IPS-NIHi11 (cell line): ENCODE results near the gene SYNE4.
"Not testable (repeated sequence)": the region's sequence is repeated elsewhere in the genome, so short reads cannot be mapped to it uniquely, and the experiment has no call there.

Experiments
- DNase-seq: peaks from one replicate; pipeline ENCODE4 v3.0.0; 2012; ENCODE audit warnings: mixed read lengths, low spot score

Gene SYNE4, protein sequence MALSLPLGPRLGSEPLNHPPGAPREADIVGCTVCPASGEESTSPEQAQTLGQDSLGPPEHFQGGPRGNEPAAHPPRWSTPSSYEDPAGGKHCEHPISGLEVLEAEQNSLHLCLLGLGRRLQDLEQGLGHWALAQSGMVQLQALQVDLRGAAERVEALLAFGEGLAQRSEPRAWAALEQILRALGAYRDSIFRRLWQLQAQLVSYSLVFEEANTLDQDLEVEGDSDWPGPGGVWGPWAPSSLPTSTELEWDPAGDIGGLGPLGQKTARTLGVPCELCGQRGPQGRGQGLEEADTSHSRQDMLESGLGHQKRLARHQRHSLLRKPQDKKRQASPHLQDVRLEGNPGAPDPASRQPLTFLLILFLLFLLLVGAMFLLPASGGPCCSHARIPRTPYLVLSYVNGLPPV

DNA sequence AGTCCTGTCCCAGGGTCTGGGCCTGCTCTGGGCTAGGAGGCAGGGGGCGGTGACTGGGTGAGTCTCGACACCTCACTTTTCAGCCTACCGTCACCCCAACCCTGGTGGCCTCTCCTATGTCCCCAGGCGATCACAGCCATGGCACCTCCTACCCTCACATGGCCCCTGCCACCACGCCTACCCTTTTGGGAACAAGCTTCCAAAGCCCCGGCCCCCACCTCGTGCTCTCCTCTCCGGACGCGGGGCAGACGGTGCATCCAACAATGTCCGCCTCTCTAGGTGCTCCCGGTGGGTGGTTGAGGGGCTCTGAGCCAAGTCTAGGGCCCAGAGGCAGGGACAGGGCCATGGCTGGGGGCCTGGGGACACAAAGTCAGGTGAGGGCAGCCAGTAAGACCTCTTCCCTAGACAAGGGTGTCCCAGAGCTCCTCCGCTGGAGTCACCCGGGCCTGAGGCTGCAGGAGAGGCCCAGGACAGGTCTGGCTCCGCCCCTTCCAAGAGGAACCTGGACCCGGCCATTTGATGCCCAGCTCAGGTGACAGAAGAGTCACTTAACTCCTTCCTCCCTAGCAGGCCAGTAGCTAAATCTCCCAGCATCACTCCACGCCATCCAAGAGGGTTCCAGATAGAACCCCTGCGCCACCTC lies at the start of gene SYNE4:
Gene SYNE4 (minus strand): TSS at position 478 of the 643 bp plus-strand sequence. CDS start 132 bp downstream, at position 346.
- DNase-seq: peak; percentile 90

DNA sequence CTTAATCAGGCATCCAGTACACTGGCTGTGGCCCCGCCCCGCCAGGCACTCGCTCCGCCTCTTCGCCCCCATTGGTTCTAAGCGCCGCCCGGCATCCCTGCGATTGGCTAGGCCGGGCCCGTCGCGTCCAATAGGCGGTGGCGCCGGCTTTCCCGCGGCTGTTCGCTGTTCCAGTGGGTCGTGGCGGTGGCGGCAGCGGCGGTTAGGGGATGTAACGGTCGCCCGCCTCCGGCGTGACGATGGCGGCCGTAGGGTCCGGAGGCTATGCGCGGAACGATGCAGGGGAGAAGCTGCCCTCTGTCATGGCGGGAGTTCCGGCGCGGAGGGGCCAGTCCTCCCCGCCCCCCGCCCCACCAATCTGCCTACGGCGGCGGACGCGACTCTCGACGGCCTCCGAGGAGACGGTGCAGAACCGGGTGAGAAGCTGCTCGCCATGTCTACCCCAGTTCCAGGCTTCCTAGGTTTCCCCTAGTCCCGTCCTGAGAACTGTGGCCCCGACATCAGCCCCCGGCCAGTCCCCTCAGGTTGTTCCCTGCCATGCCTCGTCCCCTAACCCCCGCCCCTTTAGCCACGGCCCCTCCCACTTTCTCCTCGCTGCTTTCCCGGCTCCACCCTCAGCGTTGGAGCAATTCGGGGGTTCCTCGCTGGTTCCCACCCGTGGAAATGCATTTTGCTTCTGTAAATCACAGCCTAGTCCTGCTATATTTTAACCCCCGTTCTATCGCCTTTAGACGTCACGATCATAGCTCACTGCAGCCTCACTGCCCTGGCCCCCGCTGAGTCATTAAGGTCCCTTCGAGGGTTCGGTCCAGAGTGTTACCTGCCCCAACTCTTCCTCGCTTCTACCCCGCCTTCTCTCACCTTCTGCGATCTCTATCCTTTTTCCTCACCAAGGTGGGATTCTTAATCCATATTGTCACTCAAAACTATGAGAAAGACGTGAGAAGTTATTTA lies 46.4 kb upstream of the SYNE4 start, which contains the start of gene WDR62:
Gene WDR62 (plus strand): TSS at position 165 of the 954 bp plus-strand sequence. CDS start 75 bp downstream, at position 240.
- DNase-seq: peak; percentile 98

DNA sequence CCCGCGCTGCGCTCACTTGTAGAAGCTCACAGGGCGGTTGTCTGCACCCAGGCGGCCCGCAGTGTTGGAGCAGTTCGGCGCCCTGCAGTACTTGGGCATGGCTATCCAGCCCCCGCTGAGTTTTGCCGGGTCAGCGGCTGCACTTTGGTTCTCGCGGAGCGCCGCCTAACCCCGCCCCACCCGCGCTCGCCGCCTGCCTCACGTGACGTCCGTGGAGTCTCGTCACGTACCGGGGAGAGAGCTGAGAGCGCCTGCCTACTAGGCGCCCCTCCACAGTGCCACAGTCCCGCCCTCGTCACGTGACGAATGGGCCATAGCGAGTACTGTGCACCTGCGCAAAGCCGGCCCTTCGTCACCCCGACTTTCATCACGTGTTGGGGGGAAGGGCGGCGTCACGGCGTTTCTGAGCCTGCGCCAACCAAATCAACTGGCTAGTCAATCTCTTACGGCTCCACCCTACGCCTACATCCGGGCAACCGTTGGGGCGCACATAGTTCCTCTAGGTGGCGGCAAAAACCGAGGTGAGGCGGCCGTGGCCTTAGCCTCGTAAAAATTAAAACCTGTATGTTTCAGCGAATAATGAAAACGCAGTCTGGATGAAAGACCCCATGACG lies 45.6 kb upstream of the SYNE4 start, which contains the start of gene THAP8:
Gene THAP8 (minus strand): TSS at position 167 of the 614 bp plus-strand sequence. CDS start 68 bp downstream, at position 99.
- DNase-seq: peak; percentile 95

DNA sequence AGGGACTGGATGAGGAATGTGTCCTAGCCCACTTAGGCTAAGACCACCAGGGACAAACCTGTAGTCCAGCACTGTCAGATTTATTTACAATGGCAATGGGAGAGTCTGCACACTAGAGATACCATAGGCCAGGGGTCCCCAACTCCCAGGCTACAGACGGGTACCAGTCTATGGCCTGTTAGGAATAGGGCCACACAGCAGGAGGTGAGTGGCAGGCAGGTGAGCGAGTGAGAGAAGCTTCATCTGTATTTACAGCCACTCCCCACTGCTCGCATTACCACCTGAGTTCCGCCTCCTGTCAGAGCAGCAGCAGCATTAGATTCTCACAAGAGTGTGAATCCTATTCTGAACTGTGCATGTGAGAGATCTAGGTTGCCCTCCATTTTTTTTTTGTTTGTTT lies 43.0 kb upstream of the SYNE4 start:
- DNase-seq: no peak

DNA sequence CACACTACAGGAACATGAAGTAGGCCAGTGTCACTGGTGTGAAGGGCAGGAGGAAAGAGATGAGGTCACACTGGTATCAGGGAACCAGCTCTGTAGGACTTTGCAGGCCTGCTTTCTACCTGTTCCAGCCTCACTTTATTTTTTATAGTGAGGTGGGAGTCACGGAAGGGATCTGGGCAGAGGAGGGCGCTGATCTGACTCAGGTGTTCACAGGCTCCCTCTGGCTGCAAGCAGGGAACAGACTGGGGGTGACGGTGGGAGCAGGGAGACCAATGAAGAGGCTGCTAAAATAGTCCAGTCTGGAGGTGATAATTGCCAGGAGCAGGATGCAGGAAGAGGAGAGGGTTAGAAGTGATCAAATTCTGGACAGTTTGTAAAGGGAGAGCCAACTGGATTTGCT lies 42.6 kb upstream of the SYNE4 start:
- peak; percentile 72 for DNase-seq

DNA sequence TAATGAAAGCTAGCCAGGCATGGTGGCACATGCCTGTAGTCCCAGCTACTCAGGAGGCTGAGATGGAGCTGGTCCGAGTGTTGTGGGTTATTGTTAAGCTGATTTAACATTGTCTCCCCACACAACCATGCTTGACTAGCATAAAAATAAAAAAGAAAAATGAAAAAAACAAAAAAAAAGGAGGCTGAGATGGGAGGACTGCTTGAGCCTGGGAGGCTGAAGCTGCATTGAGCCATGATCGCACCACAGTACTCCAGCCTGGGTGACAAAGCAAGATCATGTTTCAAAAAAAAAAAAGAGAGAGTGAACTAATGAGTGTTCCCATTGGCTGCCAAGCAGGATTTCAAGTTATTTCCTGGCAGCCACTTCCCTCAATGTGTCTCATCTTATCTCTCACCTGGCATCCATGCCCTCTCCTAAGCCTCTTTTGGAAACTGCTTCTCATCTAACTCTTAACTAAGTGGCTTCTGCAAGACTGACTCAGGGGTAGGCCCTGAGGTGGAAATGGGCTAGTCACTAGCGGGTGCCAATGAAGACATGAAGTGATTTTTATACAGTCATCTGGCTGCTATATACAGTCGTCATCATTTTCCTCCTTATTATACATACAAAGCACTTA lies 40.6 kb upstream of the SYNE4 start:
- no peak for DNase-seq

DNA sequence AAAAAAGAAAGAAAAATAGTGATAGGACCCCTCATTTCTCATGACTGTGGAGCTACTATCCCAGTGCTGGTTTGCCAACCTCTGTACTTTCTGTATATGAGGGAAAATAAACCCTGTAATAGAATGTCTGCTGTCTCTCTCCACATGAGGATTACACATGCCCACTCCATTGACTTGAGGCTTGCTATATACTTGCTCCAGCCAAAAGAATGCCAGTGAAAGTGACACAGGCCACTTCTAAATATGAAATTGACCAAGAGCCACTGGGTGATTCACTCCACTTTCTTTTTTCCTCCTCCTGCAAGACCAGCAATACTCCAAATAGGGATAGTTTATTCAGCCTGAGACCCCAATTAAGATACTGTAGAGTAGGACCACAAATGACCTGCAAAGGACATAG lies 39.2 kb upstream of the SYNE4 start:
- no peak for DNase-seq

DNA sequence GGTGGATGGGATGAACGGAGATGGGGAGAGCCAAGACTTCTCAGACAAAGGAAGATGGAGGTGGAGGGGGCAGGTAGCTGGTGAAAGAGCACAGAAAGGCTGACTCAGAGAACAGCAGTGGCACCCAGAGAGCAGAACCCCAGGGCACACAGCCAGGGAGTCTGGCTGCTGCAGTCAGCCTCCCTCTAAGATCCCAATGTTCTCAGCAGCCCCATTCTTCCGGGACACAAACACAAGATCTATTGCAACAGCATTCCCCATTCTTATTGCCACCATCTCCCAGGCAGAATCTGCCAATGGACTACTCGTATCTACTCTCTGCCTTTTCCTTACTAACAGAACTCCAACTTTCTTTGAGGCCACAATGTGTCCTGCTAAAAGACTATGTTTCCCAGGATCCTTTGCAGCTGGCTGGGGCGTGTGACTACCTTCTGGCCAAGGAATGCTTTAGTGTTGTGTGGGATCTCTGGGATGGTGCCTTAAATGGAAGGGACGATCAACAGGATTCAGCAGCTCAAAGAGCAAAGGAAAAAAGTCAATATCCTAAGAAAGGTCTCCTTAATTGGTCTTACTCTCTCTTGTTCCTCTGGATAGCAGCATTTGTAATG lies 37.9 kb upstream of the SYNE4 start:
- DNase-seq: no peak

DNA sequence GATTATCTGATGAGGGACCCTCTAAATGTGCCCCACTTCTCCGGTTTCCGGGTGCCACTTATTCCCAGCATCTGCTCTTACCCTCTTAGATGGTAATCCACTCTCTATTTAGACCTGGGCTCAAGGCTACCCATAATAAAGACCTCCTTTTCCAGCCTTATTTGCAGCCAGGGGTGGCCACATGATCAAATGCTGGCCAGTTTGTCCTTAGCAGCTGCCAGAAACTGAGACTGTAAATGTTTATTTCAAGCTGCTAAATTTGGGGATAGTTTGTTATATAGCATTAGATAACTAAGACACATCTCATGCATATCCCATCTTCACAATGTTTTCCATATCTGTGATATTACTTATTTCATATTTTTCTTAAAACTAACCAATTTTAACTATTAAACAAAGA lies 35.3 kb upstream of the SYNE4 start:
- no peak for DNase-seq

DNA sequence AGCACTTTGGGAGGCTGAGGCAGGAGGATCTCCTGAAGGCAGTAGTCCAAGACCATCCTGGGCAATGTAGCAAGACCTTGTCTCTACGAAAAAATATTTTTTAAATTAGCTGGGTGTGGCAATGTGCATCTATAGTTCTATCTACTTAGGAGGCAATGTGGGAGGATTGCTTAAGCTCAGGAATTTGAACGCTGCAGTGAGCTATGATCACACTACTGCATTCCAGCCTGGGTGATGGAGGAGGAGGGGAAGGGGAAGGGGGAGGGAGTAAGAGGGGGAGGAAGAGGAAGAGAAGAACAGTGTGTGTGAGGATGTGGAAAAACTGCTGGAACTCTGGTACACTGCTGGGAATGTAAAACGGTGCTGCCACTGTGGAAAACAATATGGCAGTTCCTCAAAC lies 33.2 kb upstream of the SYNE4 start:
- DNase-seq: no peak

DNA sequence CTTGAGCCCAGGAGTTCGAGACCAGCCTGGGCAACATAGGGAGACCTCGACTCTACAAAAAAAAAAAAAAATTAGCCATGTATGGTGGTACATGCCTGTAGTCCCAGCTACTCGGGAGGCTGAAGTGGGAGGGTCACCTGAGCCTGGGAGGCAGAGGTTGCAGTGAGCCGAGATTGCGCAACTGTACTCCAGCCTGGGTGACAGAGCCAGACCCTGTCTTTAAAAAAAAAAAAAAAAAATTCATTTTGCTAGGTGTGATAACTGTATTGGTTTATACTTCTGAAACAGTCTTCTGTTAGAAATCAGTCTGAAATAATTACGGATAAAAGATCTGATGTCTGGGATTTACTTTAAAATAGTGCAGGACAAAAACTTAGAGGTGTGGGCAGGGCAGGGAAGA lies 32.5 kb upstream of the SYNE4 start:
- DNase-seq: not testable (repeated sequence)

DNA sequence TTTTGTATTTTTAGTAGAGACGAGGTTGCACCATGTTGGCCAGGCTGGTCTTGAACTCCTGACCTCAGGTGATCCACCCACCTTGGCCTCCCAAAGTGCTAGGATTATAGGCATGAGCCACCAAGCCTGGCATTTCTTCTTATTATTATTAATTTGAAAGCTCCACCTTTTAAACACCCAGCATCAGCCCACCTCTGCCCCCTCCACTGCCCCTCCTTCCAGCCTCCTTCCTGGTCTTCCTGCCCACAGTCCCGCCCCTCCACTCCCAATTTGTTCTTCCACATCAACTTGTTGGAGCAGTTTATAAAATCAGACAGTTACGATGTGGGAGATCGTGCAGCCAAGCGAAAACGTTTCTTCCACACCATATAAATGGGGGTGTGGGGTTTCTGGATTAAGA lies 31.9 kb upstream of the SYNE4 start:
- no peak for DNase-seq

DNA sequence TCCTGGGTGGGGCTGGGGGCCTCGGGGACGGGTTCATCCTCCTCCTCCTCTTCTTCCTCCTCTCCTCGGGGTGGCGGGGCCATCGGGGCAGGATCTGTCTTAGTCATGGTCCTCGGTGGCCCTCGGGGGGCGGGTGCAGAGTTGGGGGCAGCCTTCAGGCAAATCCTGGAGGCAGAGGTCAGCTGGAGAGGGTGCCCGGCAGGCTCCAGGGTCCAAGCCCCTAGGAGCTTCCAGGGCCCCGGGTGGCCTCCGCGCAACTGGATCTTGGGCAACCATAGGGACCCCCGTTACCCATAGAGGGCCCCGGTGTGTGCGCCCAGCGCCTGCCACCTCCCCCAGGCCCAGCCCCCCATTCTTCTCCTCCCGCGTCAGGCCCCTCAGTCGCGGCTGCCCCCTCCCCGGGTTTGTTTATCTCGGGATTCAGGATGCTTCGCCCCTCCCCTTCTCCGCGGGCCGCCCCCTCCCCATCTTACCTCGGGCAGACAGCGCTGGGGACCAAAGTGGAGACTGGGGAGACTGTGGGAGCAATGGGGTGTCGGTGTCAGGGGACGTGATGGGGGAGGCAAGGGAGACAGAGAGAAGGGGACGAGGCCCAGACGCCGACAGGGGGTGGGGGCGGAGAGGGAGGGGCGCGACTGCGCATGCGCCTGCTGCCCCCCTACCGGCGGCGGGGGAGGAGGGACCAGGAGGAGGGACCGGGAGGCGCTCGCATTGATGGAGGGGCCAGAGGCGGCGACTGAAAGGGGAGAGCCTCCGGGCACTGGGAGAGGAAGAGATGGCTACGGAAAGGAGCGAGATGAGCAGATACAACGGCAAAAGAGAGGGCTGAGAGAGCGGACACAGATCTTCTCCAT lies 23.9 kb upstream of the SYNE4 start, which contains the start of gene CLIP3:
Gene CLIP3 (minus strand): TSS at position 623 of the 854 bp plus-strand sequence. CDS start 516 bp downstream, at position 107.
- peak; percentile 99 for DNase-seq

DNA sequence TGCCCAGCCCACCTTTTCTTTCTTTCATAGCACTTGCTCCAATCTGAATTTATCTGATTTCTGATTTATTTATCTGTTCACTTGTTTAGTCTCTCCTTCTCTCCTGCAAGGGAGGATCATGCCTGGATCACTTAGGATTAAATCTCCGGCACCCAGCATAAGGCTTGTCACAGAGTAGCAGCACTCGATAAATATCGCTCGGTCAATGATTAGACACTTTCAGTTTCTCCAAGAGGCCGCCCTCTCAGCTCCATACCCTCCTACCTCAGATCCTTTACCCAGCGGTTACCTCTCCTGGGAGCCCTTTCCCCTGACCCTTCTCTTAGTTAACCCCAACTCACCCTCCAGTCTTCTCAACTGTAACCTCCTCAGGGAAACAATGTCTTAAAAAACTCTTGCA lies 22.7 kb upstream of the SYNE4 start:
- DNase-seq: no peak

DNA sequence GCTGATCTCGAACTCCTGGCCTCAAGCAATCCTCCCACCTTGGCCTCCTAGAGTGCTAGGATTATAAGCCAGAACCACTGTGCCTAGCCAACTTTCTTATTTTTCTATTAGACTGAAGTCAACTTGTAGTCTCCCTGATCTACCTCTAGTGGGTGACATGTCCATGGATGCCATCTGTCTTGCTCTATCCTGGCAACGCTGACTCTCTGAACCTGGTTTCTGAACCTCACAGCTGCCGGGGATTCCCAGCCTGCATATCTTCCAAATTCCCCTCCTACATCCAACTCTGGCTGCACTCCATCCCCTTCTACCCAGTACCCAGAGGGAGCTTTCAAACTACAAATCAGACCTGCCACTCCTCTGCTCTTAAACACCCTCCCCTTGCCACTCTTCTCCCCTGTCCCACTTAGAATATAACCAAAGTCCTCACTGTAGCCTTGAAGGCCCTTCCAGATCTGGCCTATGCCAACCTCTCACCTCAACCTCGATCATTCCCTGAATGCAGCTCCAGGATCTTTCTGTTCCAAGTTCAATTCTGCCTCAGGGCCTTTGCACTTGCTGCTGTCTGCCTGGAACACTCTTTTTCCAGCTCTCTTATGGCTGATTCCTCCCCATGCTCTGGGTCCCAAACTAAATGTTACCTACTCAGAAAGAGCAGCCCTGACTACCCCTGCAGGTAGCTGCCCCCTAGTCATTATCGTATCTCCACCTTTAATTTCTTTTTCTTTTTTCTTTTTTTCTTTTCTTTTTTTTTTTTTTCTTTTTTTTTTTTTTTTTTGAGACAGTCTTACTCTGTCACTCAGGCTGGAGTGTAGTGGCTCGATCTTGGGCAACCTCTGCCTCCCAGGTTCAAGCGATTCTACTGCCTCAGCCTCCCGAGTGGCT lies 21.9 kb upstream of the SYNE4 start:
- no peak for DNase-seq

DNA sequence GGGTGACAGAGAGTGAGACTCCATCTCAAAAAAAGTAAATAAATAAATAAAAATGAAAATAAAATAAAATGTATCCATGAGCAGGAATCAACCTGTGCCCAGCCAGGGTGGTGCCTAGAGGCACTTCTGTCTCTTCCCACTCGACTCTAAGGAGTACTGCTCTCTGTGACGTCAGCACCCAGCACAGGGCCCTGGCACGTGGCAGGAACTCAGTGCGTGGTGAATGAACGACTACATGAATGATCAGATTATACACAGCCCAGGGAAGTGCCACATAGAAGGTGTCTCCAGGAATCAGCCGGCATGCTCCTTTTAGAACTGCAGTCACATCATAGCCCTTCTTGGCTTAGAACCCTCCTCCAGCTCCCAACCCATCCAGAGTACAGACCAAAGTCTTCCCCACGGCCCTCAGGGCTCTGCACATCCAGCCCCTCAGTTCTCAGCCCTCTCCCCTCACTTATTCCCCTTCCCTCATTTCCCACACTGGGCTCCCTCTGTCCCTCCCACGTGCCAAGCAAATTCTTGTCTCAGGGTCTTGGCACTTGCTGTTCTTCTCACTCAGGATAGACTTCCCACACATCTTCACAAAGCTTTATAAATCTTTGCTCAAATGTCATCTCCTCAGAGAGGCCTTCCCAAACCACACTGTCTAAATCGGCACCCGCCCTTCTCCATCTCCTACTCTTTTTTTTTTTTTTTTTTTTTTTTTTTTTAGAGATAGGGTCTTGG lies 19.9 kb upstream of the SYNE4 start:
- DNase-seq: no peak

DNA sequence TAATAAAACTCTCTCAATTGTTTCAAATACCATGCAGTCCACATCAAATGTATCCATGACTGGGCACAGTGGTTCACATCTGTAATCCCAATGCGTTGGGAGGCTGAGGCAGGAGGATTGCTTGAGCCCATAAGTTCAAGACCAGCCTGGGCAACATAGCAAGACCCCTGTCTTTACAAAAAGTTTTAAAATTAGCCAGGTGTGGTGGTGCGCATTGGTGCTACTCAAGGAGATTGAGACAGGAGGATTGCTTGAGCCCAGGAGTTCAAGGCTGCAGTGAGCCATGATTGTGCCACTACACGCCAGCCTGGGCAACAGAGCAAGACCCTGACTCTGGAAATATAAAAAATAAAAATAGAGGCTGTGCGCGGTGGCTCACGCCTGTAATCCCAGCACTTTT lies 19.1 kb upstream of the SYNE4 start:
- DNase-seq: no peak
